HAP-1 (cell line): ENCODE measurements around the gene LAMB4.

ENCODE experiments used
- DNase-seq, 2 experiments: peaks; one replicate each; pipeline ENCODE4 v3.0.0-alpha.2; 2016 to 2020; ENCODE audit warnings: low spot score in 2 of 2
- H3K27me3 ChIP-seq: fragments of 250-450 bp; sonication (Bioruptor Pico); 2 replicates; pipeline ENCODE4 v1.5.1; 2020; ENCODE audit warnings: low read depth, mild to moderate bottlenecking, moderate library complexity
- H3K36me3 ChIP-seq: fragments of 250-450 bp; sonication (Bioruptor Pico); replicated peaks from 2 replicates; pipeline ENCODE4 v1.5.1; 2020; ENCODE audit warnings: mild to moderate bottlenecking
- H3K4me1 ChIP-seq: fragments of 250-450 bp; sonication (Bioruptor Pico); 2 replicates; pipeline ENCODE4 v1.5.1; 2020; ENCODE audit warnings: mild to moderate bottlenecking
- H3K4me3 ChIP-seq: fragments of 250-450 bp; sonication (Bioruptor Pico); 2 replicates; pipeline ENCODE4 v1.5.1; 2020; ENCODE audit warnings: mild to moderate bottlenecking, moderate library complexity
- H3K9me3 ChIP-seq: fragments of 250-450 bp; sonication (Bioruptor Pico); 2 replicates; pipeline ENCODE4 v1.5.1; 2020; ENCODE audit warnings: mild to moderate bottlenecking, moderate library complexity
- in situ Hi-C: fragments of 300-500 bp; cut with MboI; formaldehyde crosslinking; loops from 3 replicates; pipeline ENCODE4 v1.14.3; 2020; ENCODE audit warnings: low sequenced_read_pairs, inconsistent platforms, mixed read lengths

Gene LAMB4

GRCh38 chr7:108130261-108130660 lies at the start of gene LAMB4:
Gene LAMB4, minus strand, starts transcription at chr7:108130361. Its CDS starts 7,197 bp downstream, at chr7:108123164.
- no peak for DNase-seq
- Histone ChIP-seq H3K27me3 (peaks cover 11% of the 10 kb centered on the region), H3K36me3 (no peaks in the 10 kb centered on the region), H3K4me3 (no peak within 1 kb of the TSS), H3K9me3 (no peaks in the 10 kb centered on the region), H3K4me1 (no peaks in the 10 kb centered on the region)
- in situ Hi-C loops, result loop anchor here (25.0 kb wide), 1 partner anchor 393 kb away; the partner anchor contains the start of gene CBLL1

GRCh38 chr7:108178398-108178797 lies 48.2 kb upstream of the LAMB4 start:
- Histone ChIP-seq H3K27me3 (peaks cover 12% of the 10 kb centered on the region), H3K36me3 (no peaks in the 10 kb centered on the region), H3K4me1 (no peaks in the 10 kb centered on the region), H3K4me3 (no peak overlapping the region), H3K9me3 (no peaks in the 10 kb centered on the region)
- in situ Hi-C loops, result loop anchor here (10.0 kb wide), 1 partner anchor 276 kb away; the partner anchor contains the start of gene NRCAM
- no peak for DNase-seq

- no peaks in the 10 kb centered on the region for H3K36me3 ChIP-seq
- no peak overlapping the region for H3K4me3 ChIP-seq
- H3K9me3 ChIP-seq, result no peaks in the 10 kb centered on the region
- DNase-seq, result no peak
- peaks cover 8% of the 10 kb centered on the region for H3K4me1 ChIP-seq
- in situ Hi-C loops, result loop anchor here (10.0 kb wide), 1 partner anchor 284 kb away; the partner anchor contains the start of gene NRCAM
- peaks cover 8% of the 10 kb centered on the region for H3K27me3 ChIP-seq
Measured at GRCh38 chr7:108171164-108171563, 41.0 kb upstream of the LAMB4 start.

- in situ Hi-C loops, result loop anchor here (10.0 kb wide), 1 partner anchor 285 kb away; the partner anchor contains the start of gene NRCAM
- Histone ChIP-seq H3K27me3 (peaks cover 6% of the 10 kb centered on the region; the same call in 1 of the 2 replicates), H3K36me3 (no peaks in the 10 kb centered on the region), H3K9me3 (no peaks in the 10 kb centered on the region), H3K4me1 (peaks cover 8% of the 10 kb centered on the region), H3K4me3 (no peak overlapping the region)
- no peak for DNase-seq
Measured at GRCh38 chr7:108170251-108170650, 40.1 kb upstream of the LAMB4 start.

GRCh38 chr7:108167460-108167859 lies 37.3 kb upstream of the LAMB4 start:
- Histone ChIP-seq H3K4me1 (peaks cover 8% of the 10 kb centered on the region), H3K4me3 (no peak overlapping the region), H3K27me3 (peaks cover 2% of the 10 kb centered on the region; the same call in 1 of the 2 replicates), H3K36me3 (no peaks in the 10 kb centered on the region), H3K9me3 (no peaks in the 10 kb centered on the region)
- peak; percentile 48 to 91 for DNase-seq
- in situ Hi-C loops, result no loop called here

- Histone ChIP-seq H3K4me3 (no peak overlapping the region), H3K27me3 (peaks cover 2% of the 10 kb centered on the region; the same call in 1 of the 2 replicates), H3K36me3 (no peaks in the 10 kb centered on the region), H3K9me3 (no peaks in the 10 kb centered on the region), H3K4me1 (peaks cover 8% of the 10 kb centered on the region)
- in situ Hi-C loops, result no loop called here
- DNase-seq, result no peak
Measured at GRCh38 chr7:108166687-108167086, 36.5 kb upstream of the LAMB4 start.

GRCh38 chr7:108165723-108166122 lies 35.6 kb upstream of the LAMB4 start:
- Histone ChIP-seq H3K36me3 (no peaks in the 10 kb centered on the region), H3K9me3 (no peaks in the 10 kb centered on the region), H3K4me1 (peaks cover 8% of the 10 kb centered on the region), H3K4me3 (no peak overlapping the region), H3K27me3 (peaks cover 8% of the 10 kb centered on the region)
- no peak for DNase-seq
- in situ Hi-C loops, result no loop called here

GRCh38 chr7:108164946-108165345 lies 34.8 kb upstream of the LAMB4 start:
- no peaks in the 10 kb centered on the region for H3K9me3 ChIP-seq
- DNase-seq, result no peak
- H3K4me3 ChIP-seq, result no peak overlapping the region
- no peaks in the 10 kb centered on the region for H3K36me3 ChIP-seq
- peaks cover 12% of the 10 kb centered on the region for H3K27me3 ChIP-seq
- in situ Hi-C loops, result no loop called here
- H3K4me1 ChIP-seq, result peaks cover 8% of the 10 kb centered on the region

GRCh38 chr7:108164342-108164741 lies 34.2 kb upstream of the LAMB4 start:
- no peak for DNase-seq
- H3K4me3 ChIP-seq, result no peak overlapping the region
- H3K27me3 ChIP-seq, result peaks cover 14% of the 10 kb centered on the region
- H3K4me1 ChIP-seq, result peaks cover 8% of the 10 kb centered on the region
- H3K36me3 ChIP-seq, result no peaks in the 10 kb centered on the region
- H3K9me3 ChIP-seq, result no peaks in the 10 kb centered on the region
- in situ Hi-C loops, result no loop called here

GRCh38 chr7:108158776-108159175 lies 28.6 kb upstream of the LAMB4 start:
- Histone ChIP-seq H3K9me3 (no peaks in the 10 kb centered on the region), H3K36me3 (no peaks in the 10 kb centered on the region), H3K4me1 (no peaks in the 10 kb centered on the region), H3K4me3 (no peak overlapping the region), H3K27me3 (peaks cover 25% of the 10 kb centered on the region)
- in situ Hi-C loops, result no loop called here
- DNase-seq, result no peak

GRCh38 chr7:108157606-108158335 lies 27.6 kb upstream of the LAMB4 start:
- H3K9me3 ChIP-seq, result no peaks in the 10 kb centered on the region
- H3K36me3 ChIP-seq, result no peaks in the 10 kb centered on the region
- no peak overlapping the region for H3K4me3 ChIP-seq
- no peak for DNase-seq
- H3K4me1 ChIP-seq, result no peaks in the 10 kb centered on the region
- in situ Hi-C loops, result no loop called here
- H3K27me3 ChIP-seq, result peaks cover 26% of the 10 kb centered on the region

- DNase-seq, result no peak
- Histone ChIP-seq H3K4me3 (no peak overlapping the region), H3K36me3 (no peaks in the 10 kb centered on the region), H3K9me3 (no peaks in the 10 kb centered on the region), H3K27me3 (peaks cover 26% of the 10 kb centered on the region), H3K4me1 (no peaks in the 10 kb centered on the region)
- in situ Hi-C loops, result no loop called here
Measured at GRCh38 chr7:108156897-108157605, 26.9 kb upstream of the LAMB4 start.

- H3K36me3 ChIP-seq, result no peaks in the 10 kb centered on the region
- no peaks in the 10 kb centered on the region for H3K4me1 ChIP-seq
- H3K9me3 ChIP-seq, result no peaks in the 10 kb centered on the region
- in situ Hi-C loops, result no loop called here
- DNase-seq, result no peak
- H3K27me3 ChIP-seq, result peaks cover 18% of the 10 kb centered on the region
- no peak overlapping the region for H3K4me3 ChIP-seq
Measured at GRCh38 chr7:108152198-108152597, 22.0 kb upstream of the LAMB4 start.

- Histone ChIP-seq H3K4me3 (no peak overlapping the region), H3K27me3 (peaks cover 14% of the 10 kb centered on the region; the same call in 1 of the 2 replicates), H3K4me1 (no peaks in the 10 kb centered on the region; the same call in 1 of the 2 replicates), H3K36me3 (no peaks in the 10 kb centered on the region), H3K9me3 (no peaks in the 10 kb centered on the region)
- no peak for DNase-seq
- in situ Hi-C loops, result loop anchor here (25.0 kb wide), 1 partner anchor 413 kb away; the partner anchor contains the start of gene CBLL1
Measured at GRCh38 chr7:108149908-108150307, 19.7 kb upstream of the LAMB4 start.
